GM18858 (cell line): ENCODE measurements around the gene NEO1.

ENCODE experiments used
- ATAC-seq: cut with Tn5 transposase; IDR thresholded peaks from one replicate; pipeline ENCODE4 v1.9.1; 2021; ENCODE audit not compliant: unreplicated experiment

The NEO1 gene

DNA sequence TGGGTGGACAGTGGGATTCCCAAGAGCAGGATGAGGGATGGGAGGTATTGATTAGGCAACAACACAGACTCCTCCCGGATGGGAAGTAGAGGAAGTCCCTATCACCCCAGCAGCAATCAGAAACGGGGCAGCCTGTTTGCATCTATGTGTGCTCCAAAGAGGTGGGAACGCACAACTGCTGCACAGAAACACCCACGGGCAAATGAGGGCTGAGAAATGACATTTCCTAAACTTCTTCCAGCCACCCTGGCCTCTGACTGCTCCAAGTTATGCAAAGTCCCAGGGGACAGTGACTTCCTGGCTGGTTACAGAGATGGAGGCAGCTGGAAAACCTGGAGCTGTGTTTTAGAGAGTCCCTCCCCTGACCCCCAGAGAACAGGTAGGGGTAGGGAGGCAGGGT lies 273.9 kb downstream of the NEO1 start:
- ATAC-seq: no peak

DNA sequence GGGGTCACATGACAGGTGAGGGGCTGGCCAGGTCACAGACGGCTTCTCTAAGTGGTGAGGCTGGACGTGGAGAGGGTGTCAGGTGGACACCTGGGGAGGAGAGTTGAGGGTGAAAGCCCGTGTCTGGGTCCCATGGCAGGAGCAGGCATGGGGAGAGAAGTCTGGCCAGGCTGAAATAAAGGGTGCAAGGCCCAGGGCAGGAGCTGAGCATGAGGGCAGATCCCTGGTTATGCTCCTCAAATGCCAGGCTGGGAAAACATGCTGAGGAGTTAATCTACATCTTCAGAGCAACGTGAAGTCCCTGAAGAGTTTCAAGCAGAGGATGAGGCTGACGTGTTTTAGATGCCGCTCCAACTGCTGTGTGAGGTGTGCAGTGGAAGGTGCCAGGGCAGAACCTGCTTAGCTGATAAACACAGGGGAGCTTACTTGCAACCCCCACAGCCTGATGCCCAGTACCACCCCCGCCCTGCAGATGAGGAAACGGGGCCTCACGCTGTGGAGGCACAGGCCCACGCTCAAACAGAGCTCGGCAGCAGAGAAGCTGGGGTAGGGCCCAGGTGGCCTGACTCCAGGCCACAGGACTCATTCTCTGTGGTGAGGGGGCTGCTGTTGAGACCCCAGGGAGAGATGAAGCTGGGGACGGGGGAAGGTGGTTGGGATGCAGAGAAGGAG lies 276.0 kb downstream of the NEO1 start:
- ATAC-seq: no peak

DNA sequence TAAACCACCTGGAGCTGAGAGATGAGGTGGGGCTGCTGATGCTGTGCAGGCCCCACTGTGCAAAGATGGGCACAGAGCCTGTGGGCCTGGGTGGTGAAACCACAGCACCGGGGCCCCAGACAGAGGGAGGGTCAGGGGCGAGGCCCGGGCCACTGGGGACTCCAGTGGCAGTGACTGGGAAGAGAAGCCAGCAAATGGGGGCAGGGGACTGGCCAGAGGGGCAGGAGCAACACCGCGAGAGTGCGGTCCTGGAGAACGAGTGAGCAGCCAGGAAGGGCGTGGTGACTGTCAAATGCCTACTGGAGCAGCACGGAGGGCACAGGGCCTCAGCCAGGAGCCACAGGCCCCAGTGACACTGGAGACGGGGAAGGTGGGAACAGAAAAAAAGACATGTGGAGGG lies 276.7 kb downstream of the NEO1 start:
- no peak for ATAC-seq

DNA sequence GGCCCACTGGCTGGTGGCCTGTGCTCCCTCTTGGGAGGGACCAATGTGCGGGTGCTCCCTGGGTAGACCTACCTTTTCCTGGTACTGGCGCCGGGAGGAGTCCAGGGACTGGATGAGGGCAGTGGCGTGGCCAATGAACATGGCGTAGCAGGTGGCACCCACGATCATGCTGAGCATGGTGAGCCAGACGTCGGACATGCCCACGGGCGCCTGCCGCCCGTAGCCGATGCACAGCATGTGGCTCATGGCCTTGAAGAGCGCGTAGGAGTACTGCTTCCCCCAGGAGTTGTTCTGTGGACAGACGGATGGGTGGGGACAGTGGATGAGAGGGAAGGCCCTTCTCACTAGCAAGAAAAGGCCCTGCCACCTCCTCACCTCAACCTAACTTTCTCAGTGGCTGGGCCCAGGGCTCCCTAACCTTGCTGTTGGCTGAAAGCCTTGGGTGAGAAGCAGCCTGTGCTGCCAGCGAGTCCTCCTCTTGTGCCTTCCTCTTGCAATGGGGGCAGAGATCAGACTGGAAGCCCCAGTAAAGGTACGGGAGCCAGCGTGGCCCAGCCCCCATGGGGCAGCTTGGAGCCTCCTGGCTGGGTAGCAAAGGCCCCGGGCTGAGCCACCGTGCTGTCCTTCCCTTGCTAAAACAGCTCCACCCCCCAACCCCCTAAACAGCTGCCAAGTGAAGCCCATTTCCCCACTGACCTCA lies 277.4 kb downstream of the NEO1 start:
- no peak for ATAC-seq

DNA sequence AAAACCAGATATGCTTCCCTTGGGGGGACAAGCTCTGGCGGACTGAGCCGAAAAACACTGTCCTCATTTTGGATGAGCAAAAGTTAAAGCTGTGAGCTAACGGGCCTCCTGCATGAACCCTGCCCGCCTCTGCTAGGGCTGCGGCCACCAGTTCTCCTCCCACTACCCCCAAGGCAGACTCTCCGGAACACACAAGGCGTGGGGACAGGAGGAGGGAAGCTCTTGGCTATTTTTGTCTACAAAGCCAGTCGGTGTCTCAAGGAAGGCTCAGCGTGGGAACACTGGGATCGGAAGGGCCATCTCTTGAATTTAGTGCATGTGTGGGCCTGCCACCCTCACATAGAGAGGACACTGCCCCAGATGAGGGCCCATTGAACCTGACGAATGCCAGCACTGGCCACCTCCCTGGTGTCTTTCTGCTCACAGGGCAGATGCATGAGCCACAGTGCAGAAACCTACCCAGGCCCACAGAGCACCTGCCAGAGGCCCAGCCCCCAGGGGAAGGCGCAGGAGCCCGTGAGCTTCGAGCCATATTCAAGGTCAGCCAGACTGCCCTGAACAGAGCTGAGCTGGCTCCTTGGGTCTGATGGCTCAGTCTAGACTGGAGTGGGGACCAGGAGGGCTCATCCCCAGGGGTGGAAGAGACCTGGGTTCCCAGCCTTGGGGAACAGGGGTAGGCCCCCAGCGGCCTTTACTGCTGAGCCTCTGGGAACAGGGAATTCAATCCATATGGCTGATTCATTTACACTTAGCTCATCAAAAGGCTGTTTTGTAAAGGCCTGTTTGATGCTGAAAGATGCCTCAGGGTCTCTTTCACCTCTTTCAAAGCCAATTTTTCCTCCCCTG lies 278.2 kb downstream of the NEO1 start:
- ATAC-seq: no peak

DNA sequence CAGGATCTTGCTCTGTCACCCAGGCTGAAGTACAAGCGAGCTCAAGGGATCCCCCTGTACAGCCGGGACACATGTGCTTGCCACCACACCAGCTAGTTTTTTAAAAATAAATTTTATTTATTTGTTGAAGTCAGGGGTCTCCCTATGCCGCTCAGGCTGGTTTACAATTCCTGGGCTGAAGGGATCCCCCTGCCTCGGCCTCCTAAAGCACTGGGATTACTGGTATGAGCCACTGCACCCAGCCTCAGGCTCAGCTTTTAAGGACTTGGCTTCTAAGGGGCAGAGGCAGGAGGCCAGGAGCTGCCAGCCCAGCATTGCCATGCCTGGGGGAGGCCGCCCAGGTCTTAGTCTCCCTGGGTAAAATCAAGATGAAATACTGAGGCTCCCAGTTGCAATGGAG lies 279.2 kb downstream of the NEO1 start:
- ATAC-seq: no peak

DNA sequence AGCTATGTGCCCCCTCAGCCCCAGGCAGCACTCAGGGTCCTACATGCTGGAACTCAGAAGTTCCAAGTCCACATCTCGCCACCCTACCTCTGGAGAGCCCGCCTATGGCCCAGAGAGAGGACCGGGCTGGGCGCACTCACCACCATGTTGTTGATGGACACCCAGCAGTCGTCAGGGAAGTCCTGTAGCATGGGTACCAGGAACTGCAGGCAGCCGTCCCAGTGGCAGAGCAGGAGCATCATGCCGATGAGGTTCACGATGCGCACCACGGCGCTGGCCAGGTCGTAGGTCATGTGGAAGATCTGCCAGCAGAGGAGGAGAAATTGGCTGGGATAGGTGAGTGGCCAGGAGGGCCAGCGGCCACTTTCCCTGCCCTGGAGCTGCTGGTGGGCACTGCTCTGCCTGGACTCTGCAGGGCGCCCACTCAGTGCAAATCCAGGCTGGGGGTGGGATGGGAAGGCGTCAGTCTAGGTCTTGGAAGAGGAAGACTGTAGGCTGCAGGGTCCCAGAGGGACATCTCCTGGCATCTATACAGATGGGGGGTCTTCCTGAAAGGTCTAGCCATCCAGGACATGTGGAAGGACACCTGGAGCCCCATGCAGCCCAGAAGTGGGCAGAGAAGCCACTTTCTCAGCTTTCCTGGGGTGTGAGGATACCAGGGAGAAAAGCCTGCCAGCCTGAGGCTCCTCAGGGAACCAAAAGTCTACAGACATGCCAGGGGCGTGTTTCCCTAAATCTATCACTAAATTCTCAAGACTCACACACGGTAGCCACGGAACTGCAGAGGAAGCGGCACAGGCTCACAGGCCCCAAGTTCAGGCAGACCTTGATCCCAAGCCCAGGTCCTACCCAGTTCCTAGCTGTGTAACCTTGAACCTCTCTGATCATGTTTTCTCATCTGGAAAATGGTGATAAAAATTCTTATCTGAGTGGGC lies 280.0 kb downstream of the NEO1 start:
- ATAC-seq: no peak

DNA sequence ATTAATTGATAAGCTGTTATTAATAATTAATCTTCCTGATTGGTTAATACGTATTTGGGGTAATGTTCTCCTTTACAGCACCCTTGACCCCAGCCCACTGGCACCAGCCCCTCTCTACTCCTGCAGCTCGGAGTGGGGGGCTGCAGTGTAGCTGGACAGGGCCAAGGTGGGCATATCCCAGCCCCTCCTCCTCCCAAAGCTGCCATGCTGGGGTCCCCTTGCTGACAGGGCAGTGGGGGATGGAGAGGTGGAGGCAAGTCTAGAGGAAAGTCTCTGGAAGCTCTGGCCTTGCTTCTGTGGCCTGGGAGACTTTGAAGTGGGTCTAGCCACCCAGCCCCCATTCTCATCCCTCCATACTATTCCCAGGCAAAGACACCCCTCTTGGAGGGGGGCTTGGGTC lies 280.7 kb downstream of the NEO1 start:
- no peak for ATAC-seq

DNA sequence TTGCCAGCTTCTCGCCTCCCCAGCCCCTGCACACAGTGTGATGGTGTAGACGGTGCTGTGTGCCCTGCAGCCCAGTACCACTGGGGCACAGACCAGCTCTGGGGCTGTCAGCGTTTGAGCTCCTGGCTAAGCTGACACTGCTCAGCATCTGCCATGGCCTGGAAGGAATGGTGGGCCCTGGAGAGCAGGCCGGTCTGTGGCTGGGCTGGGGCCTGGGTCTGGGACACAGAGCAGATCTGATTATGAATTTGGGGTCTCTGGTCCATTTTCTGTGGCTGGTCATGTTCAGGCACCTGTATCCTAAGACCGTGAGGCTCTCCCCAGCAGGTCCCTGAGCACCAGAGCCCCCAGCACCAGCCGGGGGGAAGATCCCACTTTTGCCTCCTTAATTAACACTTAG lies 281.8 kb downstream of the NEO1 start:
- no peak for ATAC-seq

DNA sequence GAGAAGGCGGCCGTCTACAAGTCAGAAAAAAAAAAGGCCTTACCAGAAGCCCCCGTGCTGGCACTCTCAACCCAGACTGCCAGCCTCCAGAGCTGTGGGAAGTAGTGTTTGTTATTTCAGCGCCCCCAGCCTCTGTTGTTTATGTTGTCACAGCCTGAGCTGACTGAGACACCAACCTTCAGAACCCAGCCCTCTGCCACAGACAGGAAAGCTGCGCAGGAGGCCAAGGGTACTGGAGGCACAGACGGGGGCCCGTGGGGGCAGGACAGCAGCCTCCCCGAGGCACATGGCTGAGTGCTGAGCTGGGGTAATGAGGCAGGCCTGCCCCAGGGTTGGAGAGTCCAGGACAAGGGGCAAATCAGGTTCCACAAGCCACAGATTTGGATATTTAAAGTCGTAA lies 282.8 kb downstream of the NEO1 start:
- ATAC-seq: no peak

DNA sequence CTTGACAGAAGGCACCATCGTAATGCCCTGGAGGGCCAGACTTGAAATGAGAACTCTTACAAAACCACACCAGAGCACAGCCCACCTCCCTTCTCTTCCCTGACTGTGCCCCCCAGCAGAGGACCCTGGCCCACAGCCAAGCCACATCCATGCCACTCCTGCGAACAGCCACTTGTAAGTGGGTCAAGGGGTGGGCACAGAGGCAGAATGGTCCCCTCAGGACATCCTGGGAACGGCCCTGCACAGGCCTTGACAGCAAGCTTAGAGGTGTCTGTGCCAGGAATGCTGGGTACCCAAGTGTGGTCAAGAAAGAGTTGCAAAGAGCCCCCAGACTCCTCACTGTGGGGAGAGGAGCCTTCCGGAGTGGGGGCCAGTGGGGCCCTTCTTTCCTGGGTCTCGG lies 283.2 kb downstream of the NEO1 start:
- ATAC-seq: no peak

DNA sequence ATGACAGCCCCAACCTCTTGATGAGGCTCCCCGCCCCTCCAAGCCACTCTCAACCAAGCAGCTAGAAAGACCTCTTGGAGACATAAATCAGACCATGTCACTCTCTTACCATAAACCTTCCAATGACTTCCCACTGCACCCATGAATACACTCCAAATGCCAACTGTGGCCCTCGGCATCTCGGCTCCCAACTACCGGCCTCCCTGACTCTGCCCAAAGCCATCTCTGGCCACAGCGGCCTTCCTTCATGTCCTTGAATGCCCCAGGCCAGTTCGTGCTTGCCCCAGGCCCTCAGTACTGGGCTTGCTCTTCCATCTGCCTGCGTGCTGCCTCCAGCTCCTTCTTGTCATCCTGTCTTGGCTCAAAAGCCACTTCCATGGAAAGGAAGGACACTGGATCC lies 284.5 kb downstream of the NEO1 start:
- ATAC-seq: no peak

DNA sequence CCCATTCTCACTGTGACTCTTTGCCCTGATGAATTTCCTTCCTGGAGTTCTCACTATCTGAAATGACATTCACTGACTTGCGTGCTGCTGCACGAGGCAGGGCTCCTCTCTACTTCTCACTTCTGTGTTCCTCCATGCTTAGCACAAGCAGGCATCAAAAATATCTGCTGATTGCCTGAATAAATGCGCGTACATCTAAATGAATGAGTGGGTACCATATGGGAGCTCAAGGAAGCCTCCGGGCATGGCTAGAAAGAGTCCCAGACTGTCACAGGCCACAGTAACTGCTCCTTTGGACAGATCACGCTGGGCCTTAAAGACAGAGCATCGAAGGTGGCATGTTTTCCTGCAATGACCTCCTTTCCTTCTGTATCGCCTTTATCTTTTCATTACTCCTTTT lies 284.9 kb downstream of the NEO1 start:
- no peak for ATAC-seq

DNA sequence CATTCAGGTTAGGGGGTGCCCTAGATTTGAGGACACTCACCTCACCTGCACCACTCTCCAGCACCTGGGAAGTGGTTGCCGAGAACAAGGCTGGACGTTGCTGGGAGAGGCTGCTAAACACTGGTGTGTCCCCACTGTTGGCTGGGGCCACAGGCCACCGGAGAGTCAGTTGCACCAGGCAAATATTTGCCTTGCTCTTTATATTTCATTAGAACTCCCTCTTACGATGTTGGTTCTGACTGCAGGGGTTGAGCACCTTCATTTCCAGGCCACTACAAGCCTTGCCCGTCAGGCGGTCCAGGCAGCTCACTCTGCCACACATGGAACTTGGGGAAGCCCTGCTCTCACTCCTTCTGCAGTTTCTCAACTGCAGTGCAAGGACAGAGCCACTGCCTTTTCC lies 285.8 kb downstream of the NEO1 start:
- ATAC-seq: no peak

DNA sequence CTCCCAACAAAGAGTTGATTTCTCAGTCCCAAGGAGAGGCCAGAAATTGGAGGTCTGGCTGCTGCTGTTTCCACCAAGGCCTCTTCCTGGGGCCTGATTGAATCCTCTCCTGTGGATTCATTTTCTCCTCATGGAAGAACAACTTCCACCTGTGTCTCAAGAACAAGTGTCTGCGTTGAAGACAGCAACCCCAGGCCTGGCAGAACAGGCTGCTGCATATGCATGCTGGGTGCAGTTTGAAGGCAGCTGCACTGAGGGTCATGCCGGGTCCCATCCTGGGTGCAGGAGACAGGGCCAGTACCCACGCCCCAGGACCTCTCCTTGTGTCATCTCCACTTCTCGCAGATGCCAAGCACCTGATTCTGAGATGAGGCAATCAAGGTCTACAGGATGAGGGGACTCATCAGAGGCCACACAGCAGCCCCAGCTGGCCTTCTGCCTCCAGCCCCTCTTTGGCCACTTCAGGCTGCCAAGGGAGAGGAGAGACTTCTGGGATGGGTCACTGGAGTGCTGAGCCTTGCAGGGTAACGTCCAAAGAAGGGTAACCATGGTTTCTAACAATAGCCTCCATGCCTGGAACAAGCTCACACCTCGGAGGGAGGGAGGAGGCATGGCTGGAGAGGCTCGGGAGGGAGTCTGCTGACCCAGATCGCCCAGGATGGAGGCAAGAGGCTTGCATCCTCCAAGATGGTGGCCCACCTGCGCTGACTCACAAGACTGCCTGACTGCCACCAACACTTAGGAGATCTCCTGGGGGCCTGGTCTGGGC lies 286.5 kb downstream of the NEO1 start:
- no peak for ATAC-seq

DNA sequence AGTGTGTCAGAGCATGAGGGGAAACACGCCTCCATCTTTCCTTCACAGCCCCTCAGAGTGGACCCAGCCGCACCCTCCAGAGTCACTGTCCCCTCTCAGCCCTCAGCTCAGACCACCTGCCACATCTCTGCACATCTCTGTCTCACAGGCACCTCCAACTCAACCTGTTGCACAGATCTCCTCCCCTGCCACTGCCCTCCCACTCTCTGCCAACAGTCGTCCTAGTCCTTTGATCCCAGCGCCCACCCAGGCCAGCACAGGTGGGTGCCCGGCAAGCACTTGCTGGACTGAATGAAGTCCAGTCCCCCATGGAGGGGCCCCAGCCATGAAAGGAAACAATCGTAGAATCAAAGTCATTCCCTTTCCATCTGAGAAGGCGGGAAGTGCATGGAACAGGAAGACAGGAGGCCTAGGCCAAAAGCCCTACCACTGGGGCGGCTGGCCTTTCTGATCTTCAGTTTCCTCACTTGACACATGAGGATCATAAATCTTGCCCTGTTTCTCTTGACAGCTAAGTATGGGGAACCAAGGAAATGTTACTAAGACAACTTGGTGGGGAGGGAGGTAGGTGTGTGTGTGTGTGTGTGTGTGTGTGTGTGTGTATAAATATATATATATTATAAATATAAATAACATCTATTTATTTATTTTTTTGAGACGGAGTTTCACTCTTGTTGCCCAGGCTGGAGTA lies 288.4 kb downstream of the NEO1 start:
- no peak for ATAC-seq

DNA sequence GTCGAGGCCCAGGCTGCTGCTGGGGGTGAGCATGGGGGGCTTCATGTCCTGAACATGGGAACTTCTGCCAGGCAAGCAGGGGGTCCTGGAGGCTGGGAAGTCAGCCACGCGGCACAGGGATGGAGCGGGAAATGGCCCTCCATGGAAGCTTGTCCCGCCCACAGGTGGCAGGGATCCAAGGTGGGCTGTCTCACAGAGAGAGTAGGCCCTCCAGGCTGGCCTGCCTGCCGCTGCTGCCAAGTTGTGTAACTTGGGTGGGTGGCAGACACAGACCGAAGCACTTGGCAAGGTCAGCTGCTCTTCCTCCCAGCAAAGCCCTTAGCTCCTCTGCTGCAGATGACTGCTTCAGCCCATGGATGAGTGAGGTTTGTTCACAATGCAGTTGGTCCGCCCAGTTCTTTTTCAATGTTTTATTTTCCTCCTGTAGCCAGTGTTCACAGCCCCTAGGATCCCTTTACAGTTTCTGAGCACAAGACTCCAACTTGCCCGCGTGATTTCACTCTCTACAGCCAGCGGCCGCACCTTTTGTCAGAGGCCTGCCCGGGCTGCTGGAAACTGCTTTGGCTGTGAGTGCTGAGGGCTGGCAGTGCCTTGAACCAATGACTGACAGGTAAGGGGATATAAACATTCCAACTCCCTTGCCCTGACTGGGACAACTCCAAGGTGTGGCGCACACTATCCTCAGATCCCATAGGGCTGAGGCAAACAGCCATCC lies 289.8 kb downstream of the NEO1 start:
- ATAC-seq: no peak

DNA sequence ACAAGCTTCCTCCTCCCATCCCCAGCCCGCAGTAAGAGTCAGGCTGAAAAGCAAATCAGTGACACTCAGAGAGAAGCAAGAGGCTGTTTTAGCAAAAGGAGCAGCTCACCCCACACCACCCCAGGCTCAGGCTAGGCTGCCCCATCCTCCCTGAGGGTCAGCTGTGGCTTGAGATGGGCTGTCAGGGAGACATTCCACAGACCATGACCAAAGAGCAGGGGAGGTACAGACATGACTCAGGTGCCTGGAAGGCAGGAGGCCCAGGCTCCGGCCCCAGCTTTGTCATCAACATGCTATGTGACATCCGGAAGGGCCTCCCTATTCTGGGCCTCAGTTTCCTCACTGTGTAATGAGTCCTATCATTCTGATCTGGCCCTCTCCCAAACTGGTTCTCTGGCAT lies 291.8 kb downstream of the NEO1 start:
- ATAC-seq: no peak

DNA sequence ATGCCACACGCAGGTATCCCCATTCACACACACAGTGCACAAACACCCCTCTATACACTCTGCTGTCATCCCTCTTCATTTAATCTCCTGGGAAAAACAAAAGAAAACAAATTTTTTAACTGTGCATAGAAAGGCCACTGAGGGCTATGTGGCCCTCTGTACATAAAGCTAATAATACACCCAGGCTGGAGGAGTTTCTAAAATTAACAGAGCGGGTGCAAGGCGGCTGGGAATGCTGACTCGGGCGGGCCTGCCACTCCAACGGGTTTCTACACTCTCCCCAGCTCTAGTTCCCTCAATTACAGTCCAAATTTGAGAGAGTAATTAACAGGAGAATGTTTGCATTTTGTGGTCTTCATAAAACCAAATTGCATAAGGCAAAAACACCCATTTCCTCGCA lies 293.4 kb downstream of the NEO1 start:
- ATAC-seq: no peak
